ENCODE data around the gene GRIK2.

DNA sequence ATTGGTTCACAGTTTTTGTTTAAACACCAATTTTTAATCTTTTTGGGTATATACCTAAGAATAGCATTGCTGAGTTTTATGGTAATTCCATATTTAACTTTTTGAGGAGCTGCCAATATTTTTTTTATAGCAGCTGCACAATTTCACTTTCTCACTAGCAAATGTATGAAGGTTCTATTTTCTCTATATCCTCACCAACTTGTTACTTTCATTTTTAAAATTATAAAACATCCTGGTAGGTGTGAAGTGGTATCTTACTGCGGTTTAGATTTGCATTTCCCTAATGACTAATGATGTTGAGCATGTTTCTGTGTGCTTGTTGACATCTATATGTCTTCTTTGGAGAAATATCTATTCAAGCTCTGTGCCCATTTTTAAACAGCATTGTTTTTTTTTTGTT, 452.1 kb downstream of the GRIK2 start:
- TF ChIP-seq POLR2A (IDR thresholded peaks at IDR 0.05; ENCODE audit: low read depth, low read length) (no peak), POLR2AphosphoS5 (IDR thresholded peaks at IDR 0.05; ENCODE audit: insufficient read depth, low read depth, low read length) (no peak)
- TF ChIP-seq, protein P1, sequence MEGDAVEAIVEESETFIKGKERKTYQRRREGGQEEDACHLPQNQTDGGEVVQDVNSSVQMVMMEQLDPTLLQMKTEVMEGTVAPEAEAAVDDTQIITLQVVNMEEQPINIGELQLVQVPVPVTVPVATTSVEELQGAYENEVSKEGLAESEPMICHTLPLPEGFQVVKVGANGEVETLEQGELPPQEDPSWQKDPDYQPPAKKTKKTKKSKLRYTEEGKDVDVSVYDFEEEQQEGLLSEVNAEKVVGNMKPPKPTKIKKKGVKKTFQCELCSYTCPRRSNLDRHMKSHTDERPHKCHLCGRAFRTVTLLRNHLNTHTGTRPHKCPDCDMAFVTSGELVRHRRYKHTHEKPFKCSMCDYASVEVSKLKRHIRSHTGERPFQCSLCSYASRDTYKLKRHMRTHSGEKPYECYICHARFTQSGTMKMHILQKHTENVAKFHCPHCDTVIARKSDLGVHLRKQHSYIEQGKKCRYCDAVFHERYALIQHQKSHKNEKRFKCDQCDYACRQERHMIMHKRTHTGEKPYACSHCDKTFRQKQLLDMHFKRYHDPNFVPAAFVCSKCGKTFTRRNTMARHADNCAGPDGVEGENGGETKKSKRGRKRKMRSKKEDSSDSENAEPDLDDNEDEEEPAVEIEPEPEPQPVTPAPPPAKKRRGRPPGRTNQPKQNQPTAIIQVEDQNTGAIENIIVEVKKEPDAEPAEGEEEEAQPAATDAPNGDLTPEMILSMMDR (IDR thresholded peaks at IDR 0.05; ENCODE audit: extremely low read depth in 1 of 2, insufficient read depth in 1 of 2, low read depth in 1 of 2, low read length in 2 of 2), result no peak
- TF ChIP-seq, protein P2, sequence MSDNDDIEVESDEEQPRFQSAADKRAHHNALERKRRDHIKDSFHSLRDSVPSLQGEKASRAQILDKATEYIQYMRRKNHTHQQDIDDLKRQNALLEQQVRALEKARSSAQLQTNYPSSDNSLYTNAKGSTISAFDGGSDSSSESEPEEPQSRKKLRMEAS (IDR thresholded peaks at IDR 0.05; ENCODE audit: insufficient read depth, insufficient read length), result no peak

Data from endothelial cell of umbilical vein (primary cell).